Measurements from ENCODE around the gene TBC1D1.

Gene TBC1D1

DNA sequence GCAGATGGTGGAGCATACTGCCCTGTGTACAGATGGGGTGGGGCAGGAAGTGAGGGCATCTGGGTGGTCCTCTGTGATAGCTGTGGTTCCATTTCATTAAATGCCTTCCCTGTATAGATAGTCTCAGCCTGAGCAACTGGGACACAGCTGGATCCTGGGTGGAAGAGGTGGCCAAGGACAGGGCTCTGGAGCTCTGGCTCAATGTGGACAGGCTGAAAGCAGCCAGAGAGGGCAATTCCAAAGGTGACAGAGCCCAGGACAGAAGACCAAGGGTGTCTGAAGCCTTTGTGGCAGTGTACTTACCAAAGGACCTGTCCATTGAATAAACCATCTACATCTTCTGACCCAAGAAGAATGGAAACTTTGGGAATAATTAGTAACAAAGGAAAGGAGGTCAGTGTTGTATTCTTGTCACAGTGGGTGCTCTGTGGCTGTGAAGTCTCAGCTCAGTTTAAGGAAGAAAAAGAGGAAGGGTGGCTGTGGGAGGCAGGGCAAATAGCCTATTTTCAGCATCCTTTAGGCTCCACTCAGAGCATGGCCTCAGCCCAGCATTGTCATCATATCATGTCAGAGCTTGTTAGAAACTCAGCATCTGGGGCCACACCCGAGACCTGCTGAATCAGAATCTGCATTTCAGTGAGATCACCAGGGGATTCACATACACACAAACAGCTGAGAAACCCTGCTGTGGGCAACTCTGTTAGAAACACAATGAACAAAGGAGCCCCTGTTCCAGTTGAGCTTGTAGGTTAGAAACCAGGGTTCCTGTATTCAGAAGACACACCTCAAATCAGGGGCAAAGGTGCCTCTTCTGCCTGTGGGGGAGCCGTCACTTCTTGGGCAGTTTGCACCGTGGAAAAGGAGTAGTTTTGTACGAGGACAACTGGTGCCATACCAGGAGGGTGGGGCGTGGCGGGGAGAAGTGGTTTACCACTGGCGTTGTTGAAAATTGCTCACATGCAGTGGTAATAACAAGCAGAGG is 237.9 kb downstream of the TBC1D1 start:
- peak; percentile 94 for DNase-seq (ENCODE audit: low read depth)
- H3K4me3 ChIP-seq (ENCODE audit: low read depth, low read length), result peak overlapping the region; percentile 23

GRCh38 chr4:38129460-38130227 is 238.8 kb downstream of the TBC1D1 start:
- H3K4me3 ChIP-seq (ENCODE audit: low read depth, low read length), result no peak overlapping the region
- no peak for TF ChIP-seq CTCF (IDR thresholded peaks at IDR 0.05; ENCODE audit: insufficient read depth, low read depth, low read length, missing control alignments)
- DNase-seq (ENCODE audit: low read depth), result no peak

More for the DNA sequence above, 237.9 kb downstream of the TBC1D1 start:
- no peak for TF ChIP-seq CTCF (IDR thresholded peaks at IDR 0.05; ENCODE audit: insufficient read depth, low read depth, low read length, missing control alignments)

DNA sequence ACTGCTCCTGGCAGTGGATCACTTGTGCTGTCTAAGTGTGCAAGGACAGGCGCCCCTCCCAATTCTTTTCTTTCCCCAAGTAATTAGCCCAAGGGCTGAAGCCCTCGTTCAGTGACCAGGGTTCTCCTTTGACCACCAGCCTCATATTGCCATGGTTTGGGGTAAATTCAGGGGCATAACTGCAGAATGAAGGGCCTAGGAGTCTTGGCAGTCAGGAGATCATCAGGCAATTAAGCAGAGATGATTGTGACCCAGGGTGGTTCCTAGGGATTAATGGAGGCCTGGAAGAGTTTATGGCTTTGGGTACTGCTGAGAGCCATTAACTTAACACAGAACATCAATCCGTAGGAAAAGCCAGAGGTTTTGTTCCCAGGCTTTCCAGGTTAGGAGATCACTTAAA is 240.0 kb downstream of the TBC1D1 start:
- no peak for DNase-seq (ENCODE audit: low read depth)
- H3K4me3 ChIP-seq (ENCODE audit: low read depth, low read length), result no peak overlapping the region
- no peak for TF ChIP-seq CTCF (IDR thresholded peaks at IDR 0.05; ENCODE audit: insufficient read depth, low read depth, low read length, missing control alignments)

DNA sequence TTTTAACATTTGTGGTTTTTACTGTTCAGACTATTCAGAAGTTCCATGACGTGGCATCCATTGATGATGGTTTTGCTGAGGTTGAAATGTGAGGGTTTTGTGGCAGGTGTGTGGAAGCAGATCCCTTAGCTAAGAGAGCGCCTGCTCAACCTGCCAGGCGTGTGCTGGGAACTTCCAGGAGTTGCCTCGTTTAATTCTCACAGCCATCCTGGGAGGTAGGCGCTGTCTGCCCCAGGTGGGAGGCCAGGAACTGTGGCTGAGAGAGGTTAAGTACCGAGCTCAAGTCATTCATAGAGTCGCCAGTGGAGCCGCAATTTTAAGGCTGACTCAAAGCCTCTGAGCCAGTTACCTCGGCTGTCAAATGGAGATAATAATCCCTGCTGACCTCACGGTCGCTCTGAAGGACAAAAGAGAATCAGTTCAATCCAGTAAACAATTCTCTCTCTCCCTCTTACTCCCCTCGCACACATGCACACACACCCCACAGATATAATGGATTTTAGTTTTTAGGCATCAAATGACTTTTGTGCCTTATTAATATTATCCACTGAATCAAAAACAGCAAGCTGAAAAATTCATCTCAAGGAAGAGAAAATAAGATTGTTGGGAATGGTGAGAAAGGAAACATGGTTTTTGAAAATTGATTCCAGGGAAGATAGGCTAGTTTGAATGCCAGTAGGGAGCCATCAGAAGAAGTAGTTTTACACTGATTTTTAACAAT is 240.6 kb downstream of the TBC1D1 start:
- H3K4me3 ChIP-seq (ENCODE audit: low read depth, low read length), result 0 out of 2 replicates have a peak overlapping the region, but pooled peaks have one; percentile 13
- no peak for TF ChIP-seq CTCF (IDR thresholded peaks at IDR 0.05; ENCODE audit: insufficient read depth, low read depth, low read length, missing control alignments)
- peak; percentile 91 for DNase-seq (ENCODE audit: low read depth)

GRCh38 chr4:38132107-38132673 is 241.3 kb downstream of the TBC1D1 start:
- DNase-seq (ENCODE audit: low read depth), result peak; percentile 98
- no peak overlapping the region for H3K4me3 ChIP-seq (ENCODE audit: low read depth, low read length)
- TF ChIP-seq CTCF (IDR thresholded peaks at IDR 0.05; ENCODE audit: insufficient read depth, low read depth, low read length, missing control alignments), result no peak

Measured in GM12865 (cell line).